ENCODE measurements around the gene FBXO2.

DNA sequence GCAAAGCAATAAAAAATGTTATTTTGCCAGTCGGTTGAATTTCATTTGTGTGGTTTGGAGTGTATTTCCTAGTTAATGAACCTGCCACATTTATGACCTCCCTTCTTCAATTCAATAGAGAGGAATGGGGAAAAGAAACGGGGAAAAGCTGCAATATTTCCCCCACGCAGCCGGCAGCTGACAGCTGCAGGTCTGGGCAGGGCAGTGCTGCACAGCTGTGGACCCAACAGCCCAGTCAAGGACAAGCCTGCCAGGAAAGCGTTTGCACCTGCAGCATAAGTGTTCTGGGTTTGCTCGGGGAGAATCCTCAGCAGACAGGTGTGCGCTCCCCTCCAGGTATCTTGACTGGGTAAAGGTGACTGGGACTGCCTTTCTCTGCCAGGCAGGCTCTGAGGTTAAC, 53.4 kb downstream of the FBXO2 start:
- TF ChIP-seq PHF8 (IDR thresholded peaks at IDR 0.05; ENCODE audit: borderline replicate concordance, low read length), result no peak
- TF ChIP-seq, protein P1, sequence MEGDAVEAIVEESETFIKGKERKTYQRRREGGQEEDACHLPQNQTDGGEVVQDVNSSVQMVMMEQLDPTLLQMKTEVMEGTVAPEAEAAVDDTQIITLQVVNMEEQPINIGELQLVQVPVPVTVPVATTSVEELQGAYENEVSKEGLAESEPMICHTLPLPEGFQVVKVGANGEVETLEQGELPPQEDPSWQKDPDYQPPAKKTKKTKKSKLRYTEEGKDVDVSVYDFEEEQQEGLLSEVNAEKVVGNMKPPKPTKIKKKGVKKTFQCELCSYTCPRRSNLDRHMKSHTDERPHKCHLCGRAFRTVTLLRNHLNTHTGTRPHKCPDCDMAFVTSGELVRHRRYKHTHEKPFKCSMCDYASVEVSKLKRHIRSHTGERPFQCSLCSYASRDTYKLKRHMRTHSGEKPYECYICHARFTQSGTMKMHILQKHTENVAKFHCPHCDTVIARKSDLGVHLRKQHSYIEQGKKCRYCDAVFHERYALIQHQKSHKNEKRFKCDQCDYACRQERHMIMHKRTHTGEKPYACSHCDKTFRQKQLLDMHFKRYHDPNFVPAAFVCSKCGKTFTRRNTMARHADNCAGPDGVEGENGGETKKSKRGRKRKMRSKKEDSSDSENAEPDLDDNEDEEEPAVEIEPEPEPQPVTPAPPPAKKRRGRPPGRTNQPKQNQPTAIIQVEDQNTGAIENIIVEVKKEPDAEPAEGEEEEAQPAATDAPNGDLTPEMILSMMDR (IDR thresholded peaks at IDR 0.05 in 2 of 3, conservative IDR thresholded peaks at IDR 0.05 in 1 of 3; ENCODE audit: insufficient read depth in 2 of 3, low read depth in 1 of 3, low read length in 3 of 3), result no peak
- TF ChIP-seq ZC3H4 (CRISPR knock-in tag; IDR thresholded peaks at IDR 0.05; ENCODE audit: borderline replicate concordance), result no peak
- TF ChIP-seq ESRRA (IDR thresholded peaks at IDR 0.05; ENCODE audit: borderline replicate concordance, low read depth), result no peak

All from K562 (cell line).